ENCODE results near the gene RAB11FIP3. TPM values are rescaled to one million over a fixed set of nuclear protein-coding genes. Genes with fewer than 3 reads are reported as not detected.

Gene RAB11FIP3
- total and polyA plus RNA-seq, 2 of the 13 experiments (the other 11 are each of a cell fraction or from before 2014, with no cell fraction given): 34.3 to 57.6 TPM

GRCh38 chr16:558298-559020 is 133.0 kb downstream of the RAB11FIP3 start (continued):
- TF ChIP-seq STAG1 (CRISPR knock-in tag; IDR thresholded peaks at IDR 0.05) (no peak), ZNF331 (CRISPR knock-in tag; IDR thresholded peaks at IDR 0.05) (peak; percentile 78; the same call in 1 of the 2 replicates), TRIM24 (CRISPR knock-in tag; IDR thresholded peaks at IDR 0.05) (no peak), ZKSCAN8 (CRISPR knock-in tag; IDR thresholded peaks at IDR 0.05; ENCODE audit: borderline replicate concordance) (peak; percentile 74; the same call in 1 of the 2 replicates), ZNF510 (CRISPR knock-in tag; IDR thresholded peaks at IDR 0.05; ENCODE audit: low read depth) (0 out of 2 replicates have a peak, but pooled peaks have one; percentile 34), CCAR2 (optimal IDR thresholded peaks at IDR 0.05; ENCODE audit: low read depth, low read length) (no peak), SNAPC4 (CRISPR knock-in tag; IDR thresholded peaks at IDR 0.05) (no peak), ZNF121 (CRISPR knock-in tag; IDR thresholded peaks at IDR 0.05) (no peak), ZNF326 (CRISPR knock-in tag; IDR thresholded peaks at IDR 0.05; ENCODE audit: borderline replicate concordance) (no peak), YEATS4 (CRISPR knock-in tag; IDR thresholded peaks at IDR 0.05; ENCODE audit: borderline replicate concordance) (no peak), RARA (CRISPR knock-in tag; IDR thresholded peaks at IDR 0.05) (peak; percentile 98), NONO (IDR thresholded peaks at IDR 0.05) (no peak), NONO (CRISPR knock-in tag; conservative IDR thresholded peaks at IDR 0.05) (peak; percentile 82; the same call in 1 of the 2 replicates), ZNF280D (CRISPR knock-in tag; IDR thresholded peaks at IDR 0.05) (no peak; the same call in 1 of the 2 replicates), ZNF629 (CRISPR knock-in tag; conservative IDR thresholded peaks at IDR 0.05) (no peak), SMYD3 (CRISPR knock-in tag; IDR thresholded peaks at IDR 0.05) (no peak), ZBTB21 (CRISPR knock-in tag; IDR thresholded peaks at IDR 0.05) (no peak), GMEB1 (CRISPR knock-in tag; IDR thresholded peaks at IDR 0.05; ENCODE audit: borderline replicate concordance) (peak; percentile 67; the same call in 1 of the 2 replicates), ZNF703 (CRISPR knock-in tag; IDR thresholded peaks at IDR 0.05; ENCODE audit: borderline replicate concordance) (no peak), HMG20A (CRISPR knock-in tag; IDR thresholded peaks at IDR 0.05; ENCODE audit: borderline replicate concordance) (peak; percentile 68; the same call in 1 of the 2 replicates)
